ENCODE data around the gene RNF149. TPM values are rescaled to one million over a fixed set of nuclear protein-coding genes. Genes with fewer than 3 reads are reported as not detected.

The RNF149 gene, protein sequence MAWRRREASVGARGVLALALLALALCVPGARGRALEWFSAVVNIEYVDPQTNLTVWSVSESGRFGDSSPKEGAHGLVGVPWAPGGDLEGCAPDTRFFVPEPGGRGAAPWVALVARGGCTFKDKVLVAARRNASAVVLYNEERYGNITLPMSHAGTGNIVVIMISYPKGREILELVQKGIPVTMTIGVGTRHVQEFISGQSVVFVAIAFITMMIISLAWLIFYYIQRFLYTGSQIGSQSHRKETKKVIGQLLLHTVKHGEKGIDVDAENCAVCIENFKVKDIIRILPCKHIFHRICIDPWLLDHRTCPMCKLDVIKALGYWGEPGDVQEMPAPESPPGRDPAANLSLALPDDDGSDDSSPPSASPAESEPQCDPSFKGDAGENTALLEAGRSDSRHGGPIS
- 32.0 TPM for total RNA-seq (ENCODE audit: unreplicated experiment)
- long read RNA-seq, transcript RNF149-201 (7 exons, 2,458 nt) = major isoform, 21 of 32 reads
- long read RNA-seq, partial matches to known transcripts = 7 of 32 reads
- long read RNA-seq, other reads (novel, unspliced or antisense) = 4 of 32 reads

DNA sequence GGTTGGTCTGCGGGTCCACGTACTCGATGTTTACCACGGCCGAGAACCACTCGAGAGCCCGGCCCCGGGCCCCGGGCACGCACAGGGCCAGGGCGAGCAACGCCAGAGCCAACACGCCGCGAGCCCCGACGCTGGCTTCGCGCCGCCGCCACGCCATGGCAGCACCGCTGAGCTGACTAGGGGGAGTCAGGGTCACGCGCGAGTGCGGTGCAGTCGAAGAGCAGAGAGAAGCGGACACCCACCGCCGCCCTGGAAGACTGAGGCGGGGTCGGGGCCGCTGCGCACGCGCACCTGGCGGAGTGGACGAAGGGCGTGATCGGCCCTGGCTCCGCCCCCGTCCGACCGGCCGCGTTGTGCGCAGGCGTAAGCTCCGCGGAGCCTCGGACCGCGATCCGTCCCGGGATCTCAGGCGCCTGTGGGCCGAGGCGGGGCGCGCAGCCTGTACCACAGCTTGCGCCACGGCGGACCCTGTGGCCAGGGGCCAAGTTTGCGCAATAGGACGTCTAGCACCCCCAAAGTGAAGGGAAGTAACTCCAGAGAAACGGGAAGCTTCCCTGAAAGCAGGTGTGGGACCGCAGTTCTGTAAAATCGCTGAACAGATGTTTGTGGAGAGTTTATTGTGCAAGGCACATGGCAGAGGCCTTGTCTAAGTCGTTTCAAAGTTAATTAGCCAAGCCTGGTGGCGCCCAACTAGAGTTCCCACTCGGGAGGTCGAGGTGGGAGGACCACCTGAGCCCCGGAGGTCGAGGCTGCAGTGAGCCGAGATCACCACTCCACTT is at the start of gene RNF149:
Gene RNF149, minus strand, starts transcription at position 270 of the 779 bp plus-strand sequence. Its CDS starts 113 bp downstream, at position 157.
- Mint-ChIP-seq H3K36me3 (ENCODE audit: low read depth, unreplicated experiment) (peaks cover 5% of the 10 kb centered on the region), H3K4me3 (ENCODE audit: unreplicated experiment) (peak within 1 kb of the TSS; percentile 93), H3K27ac (ENCODE audit: unreplicated experiment) (no peak within 1 kb of the TSS), H3K4me1 (ENCODE audit: unreplicated experiment) (peaks cover 31% of the 10 kb centered on the region), H3K27me3 (ENCODE audit: unreplicated experiment) (no peaks in the 10 kb centered on the region), H3K9me3 (ENCODE audit: unreplicated experiment) (no peaks in the 10 kb centered on the region)
- DNase-seq (ENCODE audit: low spot score) = peak; percentile 94
- no peak for TF ChIP-seq CTCF (IDR thresholded peaks at IDR 0.05; ENCODE audit: unreplicated experiment)

DNA sequence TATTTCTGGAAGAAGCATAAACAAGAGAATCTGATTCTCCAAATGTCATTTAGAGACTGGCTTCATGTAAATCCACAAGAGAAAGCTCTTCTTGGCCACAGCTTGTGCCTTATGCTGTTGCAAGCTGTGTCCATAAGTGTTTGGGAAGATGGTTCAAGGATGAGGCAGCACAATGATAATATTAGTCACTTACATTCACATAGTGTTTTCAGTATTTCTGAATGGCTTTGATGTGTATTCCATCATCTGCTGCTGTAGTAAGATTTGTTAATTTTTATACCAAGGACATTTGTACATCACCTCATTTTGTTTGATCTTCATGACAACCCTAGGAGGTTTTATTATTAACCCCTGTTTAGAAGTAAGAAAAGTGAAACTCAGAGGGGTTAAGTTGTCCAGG is 48.9 kb upstream of the RNF149 start:
- no peaks in the 10 kb centered on the region for H3K9me3 Mint-ChIP-seq (ENCODE audit: unreplicated experiment)
- H3K4me1 Mint-ChIP-seq (ENCODE audit: unreplicated experiment) = peaks cover 6% of the 10 kb centered on the region
- TF ChIP-seq CTCF (IDR thresholded peaks at IDR 0.05; ENCODE audit: unreplicated experiment) = no peak
- peaks cover 5% of the 10 kb centered on the region for H3K27me3 Mint-ChIP-seq (ENCODE audit: unreplicated experiment)
- no peak overlapping the region for H3K27ac Mint-ChIP-seq (ENCODE audit: unreplicated experiment)
- no peaks in the 10 kb centered on the region for H3K36me3 Mint-ChIP-seq (ENCODE audit: low read depth, unreplicated experiment)
- no peak overlapping the region for H3K4me3 Mint-ChIP-seq (ENCODE audit: unreplicated experiment)
- no peak for DNase-seq (ENCODE audit: low spot score)

DNA sequence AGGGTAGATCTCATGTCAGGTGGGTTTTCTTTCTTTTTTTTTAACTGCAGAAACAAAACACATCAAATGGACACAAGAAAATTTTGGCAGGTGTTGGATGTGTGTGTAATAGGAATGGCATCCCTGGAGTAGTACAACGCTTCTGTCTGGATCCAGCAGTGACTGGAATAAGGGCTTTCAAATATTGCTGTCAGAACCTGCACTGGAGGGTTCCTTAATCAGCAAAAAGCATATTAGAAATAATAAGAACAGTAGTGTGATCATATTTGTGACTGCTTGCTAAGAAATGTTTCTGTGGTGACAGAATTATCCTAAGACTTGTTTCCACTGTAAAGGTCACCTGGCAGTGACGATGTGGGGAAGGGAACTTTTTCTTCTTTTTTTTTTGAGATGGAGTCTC is 48.0 kb upstream of the RNF149 start:
- H3K27me3 Mint-ChIP-seq (ENCODE audit: unreplicated experiment) = peaks cover 5% of the 10 kb centered on the region
- H3K4me1 Mint-ChIP-seq (ENCODE audit: unreplicated experiment) = peaks cover 6% of the 10 kb centered on the region
- no peak for DNase-seq (ENCODE audit: low spot score)
- no peak for TF ChIP-seq CTCF (IDR thresholded peaks at IDR 0.05; ENCODE audit: unreplicated experiment)
- no peaks in the 10 kb centered on the region for H3K36me3 Mint-ChIP-seq (ENCODE audit: low read depth, unreplicated experiment)
- no peaks in the 10 kb centered on the region for H3K9me3 Mint-ChIP-seq (ENCODE audit: unreplicated experiment)
- H3K27ac Mint-ChIP-seq (ENCODE audit: unreplicated experiment) = no peak overlapping the region
- no peak overlapping the region for H3K4me3 Mint-ChIP-seq (ENCODE audit: unreplicated experiment)

DNA sequence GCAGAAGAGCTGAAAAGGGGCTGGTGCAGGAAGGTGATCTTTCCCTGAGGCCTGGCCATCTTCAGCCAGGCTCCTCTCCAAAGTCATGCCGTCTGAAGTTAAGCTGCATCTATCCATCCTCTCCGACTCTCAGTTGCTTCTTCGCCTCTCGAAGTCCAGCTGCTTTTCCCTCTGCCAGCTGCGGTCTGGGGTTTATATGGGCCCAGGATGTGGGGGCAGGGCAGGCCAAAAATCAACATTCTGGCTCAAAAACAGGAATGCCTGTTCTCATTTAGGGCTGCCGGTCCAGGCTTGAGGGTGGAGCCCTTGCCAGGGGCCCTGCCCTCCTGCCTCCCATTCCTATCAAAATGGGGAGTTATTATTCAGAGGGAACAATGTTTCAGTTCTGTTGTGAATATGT is 47.6 kb upstream of the RNF149 start:
- no peak for DNase-seq (ENCODE audit: low spot score)
- Mint-ChIP-seq H3K27me3 (ENCODE audit: unreplicated experiment) (peaks cover 2% of the 10 kb centered on the region), H3K4me1 (ENCODE audit: unreplicated experiment) (peaks cover 6% of the 10 kb centered on the region), H3K36me3 (ENCODE audit: low read depth, unreplicated experiment) (no peaks in the 10 kb centered on the region), H3K4me3 (ENCODE audit: unreplicated experiment) (no peak overlapping the region), H3K9me3 (ENCODE audit: unreplicated experiment) (no peaks in the 10 kb centered on the region), H3K27ac (ENCODE audit: unreplicated experiment) (no peak overlapping the region)
- TF ChIP-seq CTCF (IDR thresholded peaks at IDR 0.05; ENCODE audit: unreplicated experiment) = no peak

Measured in endothelial cell (in vitro differentiated cells).